Stimulated activated CD4-positive, alpha-beta T cell treated with anti-CD3 and anti-CD28 coated beads, TNF-alpha, amount 100 ng/mL, for 1 hour (primary cell): ENCODE data around the gene NTN4.
"Not testable (repeated sequence)": the region's sequence is repeated elsewhere in the genome, so short reads cannot be mapped to it uniquely, and the experiment has no call there.

Source experiments
- DNase-seq, 3 donors: peaks; one replicate each; pipeline ENCODE4 v3.0.0-alpha.2; 2020; ENCODE audit warnings: low read depth in 3 of 3, low spot score in 1 of 3

NTN4 gene

GRCh38 chr12:95756362-95756761 lies 34.2 kb downstream of the NTN4 start:
- no peak for DNase-seq

GRCh38 chr12:95755261-95755865 lies 35.2 kb downstream of the NTN4 start:
- DNase-seq, result no peak

- not testable (repeated sequence) for DNase-seq
Measured at GRCh38 chr12:95746062-95746461, 44.5 kb downstream of the NTN4 start.

- no peak for DNase-seq
Measured at GRCh38 chr12:95742586-95742985, 48.0 kb downstream of the NTN4 start.

GRCh38 chr12:95741635-95742034 lies 48.9 kb downstream of the NTN4 start:
- no peak for DNase-seq

GRCh38 chr12:95740751-95741150 lies 49.8 kb downstream of the NTN4 start:
- no peak for DNase-seq

GRCh38 chr12:95739561-95740313 lies 50.8 kb downstream of the NTN4 start:
- DNase-seq, result no peak

GRCh38 chr12:95738024-95738611 lies 52.4 kb downstream of the NTN4 start:
- DNase-seq, result no peak

- DNase-seq, result no peak
Measured at GRCh38 chr12:95736631-95737030, 53.9 kb downstream of the NTN4 start.

GRCh38 chr12:95735728-95736127 lies 54.8 kb downstream of the NTN4 start:
- not testable (repeated sequence) for DNase-seq

GRCh38 chr12:95733141-95733825 lies 57.3 kb downstream of the NTN4 start:
- no peak for DNase-seq

GRCh38 chr12:95731519-95731958 lies 59.0 kb downstream of the NTN4 start:
- DNase-seq, result no peak

GRCh38 chr12:95730457-95730856 lies 60.1 kb downstream of the NTN4 start:
- no peak for DNase-seq

- no peak for DNase-seq
Measured at GRCh38 chr12:95726903-95727302, 63.7 kb downstream of the NTN4 start.

GRCh38 chr12:95724767-95725166 lies 65.8 kb downstream of the NTN4 start:
- DNase-seq, result no peak

GRCh38 chr12:95723693-95724384 lies 66.7 kb downstream of the NTN4 start:
- DNase-seq, result no peak

GRCh38 chr12:95721320-95721719 lies 69.2 kb downstream of the NTN4 start:
- no peak for DNase-seq

- no peak for DNase-seq
Measured at GRCh38 chr12:95720146-95720545, 70.4 kb downstream of the NTN4 start.

GRCh38 chr12:95718772-95719171 lies 71.8 kb downstream of the NTN4 start:
- DNase-seq, result no peak

GRCh38 chr12:95718006-95718431 lies 72.5 kb downstream of the NTN4 start:
- no peak for DNase-seq

GRCh38 chr12:95717316-95717928 lies 73.1 kb downstream of the NTN4 start:
- DNase-seq, result no peak
